Gastroesophageal sphincter (tissue), 4 donors: Measurements from ENCODE around the gene ZIC2. TPM values are rescaled to one million over a fixed set of nuclear protein-coding genes. Genes with fewer than 3 reads are reported as not detected.

Source experiments
- ATAC-seq: fragments of 150-250 bp; one replicate; pipeline ENCODE4 v1.9.1; 2016; ENCODE audit warnings: mild to moderate bottlenecking, moderate library complexity
- H3K27ac ChIP-seq, 4 donors: fragments of 200-600 bp; sonication (generic) in 3 of 4; 1 replicate in 3 of 4; 2 replicates in 1 of 4; pipeline ENCODE4 v1.5.1; 2016 to 2019
- H3K27me3 ChIP-seq: fragments of 200-600 bp; sonication (generic); one replicate; pipeline ENCODE4 v1.5.1; 2019
- H3K36me3 ChIP-seq, 2 donors: fragments of 200-600 bp; sonication (generic); one replicate each; pipeline ENCODE4 v1.5.1; 2019; ENCODE audit warnings: control low read depth in 1 of 2
- H3K4me1 ChIP-seq, 3 donors: fragments of 200-600 bp; sonication (generic); 1 replicate in 2 of 3; 2 replicates in 1 of 3; pipeline ENCODE4 v1.5.1; 2016 to 2019; ENCODE audit warnings: control low read depth in 2 of 3
- H3K4me3 ChIP-seq, 2 donors: fragments of 200-600 bp; sonication (generic); one replicate each; pipeline ENCODE4 v1.5.1; 2019; ENCODE audit warnings: mild to moderate bottlenecking in 1 of 2, moderate library complexity in 1 of 2
- H3K9me3 ChIP-seq, 3 donors: fragments of 200-600 bp; sonication (generic); one replicate each; pipeline ENCODE4 v1.5.1; 2017 to 2019; ENCODE audit warnings: control low read depth in 2 of 3
- EP300 ChIP-seq: sonication (generic); formaldehyde crosslinking; IDR thresholded peaks from one replicate; pipeline ENCODE4 v1.6.1; 2017; ENCODE audit warnings: antibody characterized with exemption, mild to moderate bottlenecking
- POLR2A ChIP-seq, 2 donors: fragments of 450-650 bp; IDR thresholded peaks; one replicate each; pipeline ENCODE4 v1.6.1; 2017; ENCODE audit warnings: antibody characterized with exemption in 2 of 2, mild to moderate bottlenecking in 2 of 2, moderate library complexity in 1 of 2
- POLR2AphosphoS5 ChIP-seq: sonication (generic); formaldehyde crosslinking; IDR thresholded peaks from one replicate; pipeline ENCODE4 v1.6.1; 2017; ENCODE audit warnings: antibody characterized with exemption
- WGBS, 2 donors: methylation state at CpG; one replicate each; pipeline ENCODE4 v1.1.5; 2018; ENCODE audit warnings: low coverage in 1 of 2; 5-methylcytosine and 5-hydroxymethylcytosine counted together
- total RNA-seq, 4 donors: library from RNA; depleted of rRNA; stranded (reverse); fragments of >200 nt; gene quantifications; one replicate each; pipeline ENCODE4 v1.1.0, GENCODE V29; 2016
- TF ChIP-seq, protein P1 (sequence below), 4 experiments: fragments of 200-600 bp in 2 of 4; fragments of 450-650 bp in 2 of 4; sonication (generic) in 1 of 4; IDR thresholded peaks; one replicate each; pipeline ENCODE4 v1.5.1; 2017 to 2019; ENCODE audit warnings: antibody characterized with exemption in 4 of 4, mild to moderate bottlenecking in 2 of 4, moderate library complexity in 2 of 4

The ZIC2 gene
- total RNA-seq, 4 donors from 2014 or later = not detected

DNA sequence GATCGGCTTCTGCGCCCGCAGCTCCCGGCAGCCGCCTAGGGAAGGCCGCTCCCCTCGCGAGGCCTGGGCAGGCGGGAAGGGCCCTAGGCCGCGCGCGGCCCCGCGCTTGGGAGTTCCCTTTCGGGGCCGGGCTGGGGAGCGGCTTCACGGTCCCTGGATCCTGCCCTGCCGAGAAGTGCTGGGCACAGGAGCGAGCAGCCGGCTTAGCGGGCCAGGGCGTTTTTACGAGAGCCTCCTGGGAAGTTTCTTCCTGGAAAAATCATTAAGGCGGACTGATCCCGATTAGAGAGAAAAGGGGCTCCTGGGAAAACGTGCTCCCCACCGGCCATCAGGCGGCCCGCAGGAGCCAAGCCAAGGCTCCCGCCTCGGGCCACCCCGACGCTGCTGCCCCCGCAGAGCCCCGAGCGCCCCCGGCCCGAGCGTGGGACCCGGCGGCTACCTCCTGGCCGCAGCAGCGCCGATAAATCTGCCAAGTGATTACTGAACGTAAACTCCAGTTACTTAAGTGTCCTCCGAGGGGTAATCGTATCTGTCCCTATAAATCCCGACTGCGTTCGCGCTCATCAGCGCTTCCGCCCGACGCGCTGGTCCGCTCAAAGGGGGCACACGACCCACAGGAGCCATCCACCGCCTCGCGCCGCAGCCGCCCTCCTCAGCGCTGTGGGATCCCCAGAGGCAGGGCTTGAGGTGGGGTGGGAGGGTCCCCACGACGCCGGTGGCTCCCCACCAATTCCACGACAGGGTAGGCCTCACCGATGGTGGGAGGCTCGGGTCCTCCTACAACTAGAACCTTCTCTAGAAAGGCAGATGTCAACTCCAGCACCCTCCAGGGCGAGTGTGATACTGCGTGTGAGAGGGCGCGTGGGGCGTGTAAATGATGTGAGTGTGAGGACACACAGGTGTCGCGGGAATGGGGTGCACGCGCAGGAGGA, 12.8 kb upstream of the ZIC2 start:
- Histone ChIP-seq H3K27me3 (peaks cover 100% of the 10 kb centered on the region), H3K4me3 (peak overlapping the region in 1 of 2 donors; percentile 45)
- TF ChIP-seq, protein P1, sequence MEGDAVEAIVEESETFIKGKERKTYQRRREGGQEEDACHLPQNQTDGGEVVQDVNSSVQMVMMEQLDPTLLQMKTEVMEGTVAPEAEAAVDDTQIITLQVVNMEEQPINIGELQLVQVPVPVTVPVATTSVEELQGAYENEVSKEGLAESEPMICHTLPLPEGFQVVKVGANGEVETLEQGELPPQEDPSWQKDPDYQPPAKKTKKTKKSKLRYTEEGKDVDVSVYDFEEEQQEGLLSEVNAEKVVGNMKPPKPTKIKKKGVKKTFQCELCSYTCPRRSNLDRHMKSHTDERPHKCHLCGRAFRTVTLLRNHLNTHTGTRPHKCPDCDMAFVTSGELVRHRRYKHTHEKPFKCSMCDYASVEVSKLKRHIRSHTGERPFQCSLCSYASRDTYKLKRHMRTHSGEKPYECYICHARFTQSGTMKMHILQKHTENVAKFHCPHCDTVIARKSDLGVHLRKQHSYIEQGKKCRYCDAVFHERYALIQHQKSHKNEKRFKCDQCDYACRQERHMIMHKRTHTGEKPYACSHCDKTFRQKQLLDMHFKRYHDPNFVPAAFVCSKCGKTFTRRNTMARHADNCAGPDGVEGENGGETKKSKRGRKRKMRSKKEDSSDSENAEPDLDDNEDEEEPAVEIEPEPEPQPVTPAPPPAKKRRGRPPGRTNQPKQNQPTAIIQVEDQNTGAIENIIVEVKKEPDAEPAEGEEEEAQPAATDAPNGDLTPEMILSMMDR (IDR thresholded peaks at IDR 0.05) = no peak

DNA sequence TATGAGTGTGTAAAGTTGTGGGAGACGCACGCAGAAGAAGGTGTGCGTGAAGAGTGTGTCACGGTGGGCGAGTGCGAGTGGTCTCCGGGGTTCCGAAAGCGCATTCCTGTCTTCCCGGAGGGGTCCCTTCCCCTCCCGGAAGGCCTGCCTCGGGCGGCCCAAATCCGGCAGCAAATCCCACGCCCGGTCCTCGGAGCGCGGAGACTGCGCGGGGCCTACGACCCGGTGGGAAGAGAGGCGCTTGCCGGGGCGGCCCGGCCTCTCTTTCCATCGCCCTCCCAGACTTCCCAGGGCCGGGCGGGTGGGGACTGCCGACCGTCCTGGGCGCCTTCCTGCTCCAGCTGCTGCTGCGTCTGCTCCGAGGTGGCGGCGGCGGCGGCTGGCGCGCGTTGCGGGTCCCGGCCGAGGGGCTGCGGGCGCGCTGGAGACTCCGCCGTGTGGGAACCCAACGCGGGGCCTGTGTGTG, 12.1 kb upstream of the ZIC2 start:
- Histone ChIP-seq H3K9me3 (no peaks in the 10 kb centered on the region), H3K4me1 (peaks cover 0 to 44% (median 32%) of the 10 kb centered on the region in 3 donors), H3K36me3 (no peaks in the 10 kb centered on the region), H3K27ac (no peak overlapping the region), H3K27me3 (peaks cover 100% of the 10 kb centered on the region), H3K4me3 (peak overlapping the region in 1 of 2 donors; percentile 45)
- ATAC-seq = no peak
- 0 to 4% methylated on average over 2 to 5 of the region's 52 CpGs for WGBS, 2 donors
- TF ChIP-seq EP300 (no peak), POLR2A (IDR thresholded peaks at IDR 0.05) (no peak), POLR2AphosphoS5 (no peak)
- TF ChIP-seq, protein P1 (IDR thresholded peaks at IDR 0.05) = no peak

More for the DNA sequence above, 12.8 kb upstream of the ZIC2 start:
- H3K4me1 ChIP-seq = peaks cover 0 to 44% (median 32%) of the 10 kb centered on the region in 3 donors
- H3K9me3 ChIP-seq = no peaks in the 10 kb centered on the region
- no peak overlapping the region for H3K27ac ChIP-seq
- 0 to 4% methylated on average over 1 to 8 of the region's 81 CpGs for WGBS, 2 donors
- no peaks in the 10 kb centered on the region for H3K36me3 ChIP-seq
- ATAC-seq = peak; percentile 37

DNA sequence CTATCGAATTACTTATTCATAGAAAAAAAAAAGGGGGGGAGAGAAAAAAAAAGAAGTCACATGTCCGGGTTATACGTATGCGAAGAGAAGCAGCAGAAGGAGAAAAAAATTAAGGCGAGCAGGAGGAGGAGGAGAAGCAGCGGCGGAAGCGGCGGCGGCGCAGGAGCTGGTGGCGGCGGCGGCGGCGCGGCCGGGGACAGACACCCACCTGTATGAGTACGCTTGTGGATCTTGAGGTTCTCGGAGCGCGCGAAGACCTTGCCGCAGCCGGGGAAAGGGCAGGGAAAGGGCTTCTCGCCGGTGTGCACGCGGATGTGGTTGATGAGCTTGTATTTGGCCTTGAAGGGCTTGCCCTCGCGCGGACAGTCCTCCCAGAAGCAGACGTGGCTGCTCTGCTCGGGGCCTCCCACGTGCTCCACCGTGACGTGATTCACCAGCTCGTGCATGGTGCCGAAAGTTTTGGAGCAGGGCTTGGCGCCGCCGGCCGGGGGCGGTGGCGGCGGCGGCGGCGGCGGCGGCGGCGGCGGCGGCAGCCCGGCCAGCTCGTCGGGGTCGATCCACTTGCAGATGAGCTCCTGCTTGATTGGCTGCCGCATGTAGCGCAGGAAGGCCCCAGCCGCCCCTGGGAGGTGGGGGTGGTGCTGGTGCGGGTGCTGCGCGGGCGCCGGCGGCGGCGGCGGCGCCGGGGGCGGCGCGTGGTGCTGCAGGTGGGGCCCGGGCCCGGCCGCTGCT, 11.5 kb upstream of the ZIC2 start:
- no peak for TF ChIP-seq POLR2A (IDR thresholded peaks at IDR 0.05)
- TF ChIP-seq, protein P1 (IDR thresholded peaks at IDR 0.05) = no peak
- TF ChIP-seq EP300 = no peak
- TF ChIP-seq POLR2AphosphoS5 = no peak
- Histone ChIP-seq H3K9me3 (no peaks in the 10 kb centered on the region), H3K4me3 (peak overlapping the region in 1 of 2 donors; percentile 45), H3K4me1 (peaks cover 0 to 44% (median 32%) of the 10 kb centered on the region in 3 donors), H3K27me3 (peaks cover 100% of the 10 kb centered on the region), H3K27ac (no peak overlapping the region), H3K36me3 (no peaks in the 10 kb centered on the region)
- ATAC-seq = peak; percentile 21
- WGBS, 2 donors = 2 to 7% methylated on average over 12 to 30 of the region's 79 CpGs

DNA sequence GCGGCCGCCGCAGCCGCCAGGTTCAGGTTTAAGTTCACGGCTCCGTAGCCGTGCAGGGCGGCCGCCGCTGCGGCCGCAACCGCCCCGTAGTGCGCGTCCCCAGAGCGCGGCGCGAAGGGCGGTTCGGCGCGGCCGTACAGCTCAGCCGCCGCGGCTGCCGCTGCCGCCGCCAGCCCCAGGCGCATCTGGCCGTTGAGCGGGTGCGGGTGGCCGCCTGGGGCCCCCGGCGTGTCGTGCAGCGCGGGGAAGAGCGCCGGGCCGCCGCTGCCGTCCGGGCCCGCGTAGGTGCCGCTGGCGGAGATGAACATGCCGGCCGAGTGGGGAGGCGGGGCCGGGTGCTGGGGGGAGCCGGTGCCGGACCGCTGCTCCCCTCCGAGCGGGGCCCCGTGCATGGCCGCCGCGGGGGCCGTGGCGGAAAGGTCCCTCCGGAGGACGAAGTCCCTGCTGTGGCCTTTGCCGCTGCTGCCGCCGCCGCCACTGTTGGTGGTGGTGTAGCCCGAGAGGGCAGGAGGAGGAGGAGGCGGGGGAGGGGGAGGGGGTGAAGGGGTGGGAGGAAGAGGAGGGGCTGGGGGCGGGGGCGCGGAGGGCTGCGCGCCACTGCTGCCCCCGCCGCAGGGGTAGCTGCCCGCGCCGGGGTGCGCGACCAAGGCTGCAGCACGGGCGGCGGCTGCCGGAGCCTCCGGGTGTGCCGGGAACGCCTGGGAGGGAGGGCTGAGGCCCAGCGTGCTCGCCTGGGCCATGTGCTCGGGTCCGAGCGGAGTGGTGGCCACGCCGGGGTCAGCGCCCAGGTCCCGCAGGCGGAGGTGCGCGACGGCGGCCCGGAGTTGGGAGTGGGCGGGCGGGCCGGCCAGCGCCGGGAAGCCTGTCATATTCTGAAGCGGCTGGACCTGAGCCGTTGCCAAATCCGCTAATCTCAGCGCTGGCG, 10.7 kb upstream of the ZIC2 start:
- H3K4me1 ChIP-seq = peaks cover 0 to 44% (median 32%) of the 10 kb centered on the region in 3 donors
- no peaks in the 10 kb centered on the region for H3K36me3 ChIP-seq
- peak overlapping the region in 1 of 2 donors; percentile 45 for H3K4me3 ChIP-seq
- H3K9me3 ChIP-seq = peaks cover 0 to 3% (median 0%) of the 10 kb centered on the region in 3 donors
- ATAC-seq = peak; percentile 16
- WGBS, 2 donors = 1% methylated on average over 15 of the region's 118 CpGs; no CpG with 5 or more reads in 1 of the 2 donors
- H3K27ac ChIP-seq = no peak overlapping the region
- TF ChIP-seq EP300 (no peak), POLR2AphosphoS5 (no peak), POLR2A (IDR thresholded peaks at IDR 0.05) (no peak)
- TF ChIP-seq, protein P1 (IDR thresholded peaks at IDR 0.05) = no peak
- peaks cover 100% of the 10 kb centered on the region for H3K27me3 ChIP-seq
